K562 (cell line): ENCODE results near the gene SCAMP1.

Experiments used
- HSF4 ChIP-seq: fragments of 250-450 bp; sonication (Bioruptor Pico); IDR thresholded peaks from 2 replicates; pipeline ENCODE4 v2.1.2; 2022; ENCODE audit warnings: mild to moderate bottlenecking, moderate library complexity, borderline replicate concordance
- ZNF318 ChIP-seq, 2 experiments: fragments of 450-650 bp; IDR thresholded peaks; 2 replicates each; pipeline ENCODE4 v1.6.1; 2016; ENCODE audit warnings: mild to moderate bottlenecking in 2 of 2, borderline replicate concordance in 1 of 2, low read depth in 1 of 2, moderate library complexity in 1 of 2
- ZNF766 ChIP-seq: fragments of 200-800 bp; sonication (Bioruptor generic); conservative IDR thresholded peaks from 2 replicates; pipeline ENCODE4 v1.6.1; 2016; ENCODE audit warnings: missing genetic modification characterization, missing compliant biosample characterization

- TF ChIP-seq ZNF318 (IDR thresholded peaks at IDR 0.05; ENCODE audit: borderline replicate concordance in 1 of 2, low read depth in 1 of 2) (no peak), ZNF766 (CRISPR knock-in tag) (no peak), HSF4 (no peak)
These were observed 115.0 kb downstream of the SCAMP1 start for GRCh38 chr5:78475370-78475769.
